ENCODE measurements around the gene IYD. TPM values are rescaled to one million over a fixed set of nuclear protein-coding genes. Genes with fewer than 3 reads are reported as not detected.

Gene IYD
- polyA plus RNA-seq, 1 donor (not counting 4 experiments of a cell fraction or from before 2014, with no cell fraction given), result not detected

DNA sequence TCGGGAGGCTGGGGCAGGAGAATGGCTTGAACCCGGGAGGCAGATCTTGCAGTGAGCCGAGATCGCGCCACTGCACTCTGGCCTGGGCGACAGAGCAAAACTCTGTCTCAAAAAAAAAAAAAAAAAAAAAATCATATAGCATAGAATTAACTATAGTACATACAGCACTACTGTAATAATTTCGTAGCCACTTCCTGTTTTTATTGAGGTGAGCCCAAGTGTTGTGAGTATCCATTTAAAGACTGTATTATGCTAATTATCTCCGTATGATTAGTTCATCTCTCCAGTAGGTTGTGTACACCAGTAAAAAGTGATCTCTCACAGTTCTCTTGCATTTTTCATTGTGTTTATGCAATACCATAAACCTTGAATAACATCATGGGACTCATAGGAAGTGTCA is 70.6 kb downstream of the IYD start:
- no peaks in the 10 kb centered on the region for H4K20me1 ChIP-seq (ENCODE audit: control insufficient read depth, extremely low read depth, insufficient read depth, low read length)
- no peak for TF ChIP-seq EZH2 (IDR thresholded peaks at IDR 0.05; ENCODE audit: low read length)
- TF ChIP-seq, protein P1, sequence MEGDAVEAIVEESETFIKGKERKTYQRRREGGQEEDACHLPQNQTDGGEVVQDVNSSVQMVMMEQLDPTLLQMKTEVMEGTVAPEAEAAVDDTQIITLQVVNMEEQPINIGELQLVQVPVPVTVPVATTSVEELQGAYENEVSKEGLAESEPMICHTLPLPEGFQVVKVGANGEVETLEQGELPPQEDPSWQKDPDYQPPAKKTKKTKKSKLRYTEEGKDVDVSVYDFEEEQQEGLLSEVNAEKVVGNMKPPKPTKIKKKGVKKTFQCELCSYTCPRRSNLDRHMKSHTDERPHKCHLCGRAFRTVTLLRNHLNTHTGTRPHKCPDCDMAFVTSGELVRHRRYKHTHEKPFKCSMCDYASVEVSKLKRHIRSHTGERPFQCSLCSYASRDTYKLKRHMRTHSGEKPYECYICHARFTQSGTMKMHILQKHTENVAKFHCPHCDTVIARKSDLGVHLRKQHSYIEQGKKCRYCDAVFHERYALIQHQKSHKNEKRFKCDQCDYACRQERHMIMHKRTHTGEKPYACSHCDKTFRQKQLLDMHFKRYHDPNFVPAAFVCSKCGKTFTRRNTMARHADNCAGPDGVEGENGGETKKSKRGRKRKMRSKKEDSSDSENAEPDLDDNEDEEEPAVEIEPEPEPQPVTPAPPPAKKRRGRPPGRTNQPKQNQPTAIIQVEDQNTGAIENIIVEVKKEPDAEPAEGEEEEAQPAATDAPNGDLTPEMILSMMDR (optimal IDR thresholded peaks at IDR 0.05 in 1 of 3, IDR thresholded peaks at IDR 0.05 in 1 of 3, conservative IDR thresholded peaks at IDR 0.05 in 1 of 3; ENCODE audit: extremely low read depth in 1 of 3, insufficient read depth in 2 of 3, low read length in 3 of 3), result no peak
- no peak overlapping the region for H2AFZ ChIP-seq (ENCODE audit: control insufficient read depth, low read length)
- H3K9ac ChIP-seq (ENCODE audit: control insufficient read depth, extremely low read depth, insufficient read depth, low read length), result no peak overlapping the region
- H3K4me2 ChIP-seq (ENCODE audit: control insufficient read depth, extremely low read depth, insufficient read depth, low read depth, low read length), result no peak overlapping the region
- H3K9me3 ChIP-seq (ENCODE audit: control insufficient read depth, low read depth, low read length), result no peaks in the 10 kb centered on the region
- no peak overlapping the region for H3K4me3 ChIP-seq (ENCODE audit: control insufficient read depth in 2 of 3, extremely low read depth in 1 of 3, insufficient read depth in 2 of 3, low read depth in 1 of 3, low read length in 3 of 3)
- H3K27ac ChIP-seq (ENCODE audit: control insufficient read depth, insufficient read depth, low read length), result no peak overlapping the region
- H3K9me1 ChIP-seq (ENCODE audit: control insufficient read depth, extremely low read depth, insufficient read depth, low read length), result no peaks in the 10 kb centered on the region
- DNase-seq (ENCODE audit: low read depth, low spot score) (no peak), FAIRE-seq (no peak)
- no peaks in the 10 kb centered on the region for H3K36me3 ChIP-seq (ENCODE audit: control insufficient read depth in 2 of 2, extremely low read depth in 1 of 2, insufficient read depth in 2 of 2, low read length in 2 of 2)
- dilution Hi-C loops (cut with MboI; ENCODE audit: extremely low pct_ligation_motif_present, low sequenced_read_pairs), result no loop called here
- H3K79me2 ChIP-seq (ENCODE audit: control insufficient read depth, insufficient read depth, low read length), result no peaks in the 10 kb centered on the region
- no peaks in the 10 kb centered on the region for H3K4me1 ChIP-seq (ENCODE audit: control insufficient read depth, extremely low read depth, insufficient read depth, low read length)
- peaks cover 9% of the 10 kb centered on the region for H3K27me3 ChIP-seq (ENCODE audit: control insufficient read depth, extremely low read depth, insufficient read depth, low read length)

DNA sequence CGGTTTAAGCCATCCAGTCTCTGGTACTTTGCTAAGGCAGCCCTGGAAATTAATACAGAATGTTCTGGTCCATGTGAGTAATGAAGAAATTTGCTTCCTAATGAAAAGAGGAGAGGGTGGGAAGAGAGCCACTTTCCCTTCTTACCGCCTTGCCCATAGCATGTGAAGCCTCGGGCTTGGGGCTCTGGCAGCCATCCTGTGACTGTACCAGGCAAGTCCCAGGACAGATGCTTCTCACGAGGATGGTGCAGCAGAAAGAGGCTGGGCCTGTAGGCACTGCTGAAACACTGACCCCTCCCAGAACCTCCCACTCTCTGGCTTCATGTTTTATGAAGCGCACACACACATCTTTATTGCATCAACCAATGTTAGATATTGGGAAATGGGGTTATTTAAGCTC is 74.8 kb downstream of the IYD start:
- H3K9me3 ChIP-seq (ENCODE audit: control insufficient read depth, low read depth, low read length), result no peaks in the 10 kb centered on the region
- H3K4me1 ChIP-seq (ENCODE audit: control insufficient read depth, extremely low read depth, insufficient read depth, low read length), result no peaks in the 10 kb centered on the region
- no peak overlapping the region for H2AFZ ChIP-seq (ENCODE audit: control insufficient read depth, low read length)
- DNase-seq (ENCODE audit: low read depth, low spot score), result no peak
- no peak for TF ChIP-seq EZH2 (IDR thresholded peaks at IDR 0.05; ENCODE audit: low read length)
- TF ChIP-seq, protein P1 (optimal IDR thresholded peaks at IDR 0.05 in 1 of 3, IDR thresholded peaks at IDR 0.05 in 1 of 3, conservative IDR thresholded peaks at IDR 0.05 in 1 of 3; ENCODE audit: extremely low read depth in 1 of 3, insufficient read depth in 2 of 3, low read length in 3 of 3), result no peak
- peaks cover 6% of the 10 kb centered on the region for H3K27me3 ChIP-seq (ENCODE audit: control insufficient read depth, extremely low read depth, insufficient read depth, low read length)
- no peaks in the 10 kb centered on the region for H3K9me1 ChIP-seq (ENCODE audit: control insufficient read depth, extremely low read depth, insufficient read depth, low read length)
- no peaks in the 10 kb centered on the region for H3K36me3 ChIP-seq (ENCODE audit: control insufficient read depth in 2 of 2, extremely low read depth in 1 of 2, insufficient read depth in 2 of 2, low read length in 2 of 2)
- FAIRE-seq, result no peak
- no peaks in the 10 kb centered on the region for H4K20me1 ChIP-seq (ENCODE audit: control insufficient read depth, extremely low read depth, insufficient read depth, low read length)
- H3K4me3 ChIP-seq (ENCODE audit: control insufficient read depth in 2 of 3, extremely low read depth in 1 of 3, insufficient read depth in 2 of 3, low read depth in 1 of 3, low read length in 3 of 3), result no peak overlapping the region
- dilution Hi-C loops (cut with MboI; ENCODE audit: extremely low pct_ligation_motif_present, low sequenced_read_pairs), result no loop called here
- H3K9ac ChIP-seq (ENCODE audit: control insufficient read depth, extremely low read depth, insufficient read depth, low read length), result no peak overlapping the region
- no peak overlapping the region for H3K4me2 ChIP-seq (ENCODE audit: control insufficient read depth, extremely low read depth, insufficient read depth, low read depth, low read length)
- H3K27ac ChIP-seq (ENCODE audit: control insufficient read depth, insufficient read depth, low read length), result no peak overlapping the region
- H3K79me2 ChIP-seq (ENCODE audit: control insufficient read depth, insufficient read depth, low read length), result no peaks in the 10 kb centered on the region
